ENCODE measurements around the gene TENM3.

The TENM3 gene

DNA sequence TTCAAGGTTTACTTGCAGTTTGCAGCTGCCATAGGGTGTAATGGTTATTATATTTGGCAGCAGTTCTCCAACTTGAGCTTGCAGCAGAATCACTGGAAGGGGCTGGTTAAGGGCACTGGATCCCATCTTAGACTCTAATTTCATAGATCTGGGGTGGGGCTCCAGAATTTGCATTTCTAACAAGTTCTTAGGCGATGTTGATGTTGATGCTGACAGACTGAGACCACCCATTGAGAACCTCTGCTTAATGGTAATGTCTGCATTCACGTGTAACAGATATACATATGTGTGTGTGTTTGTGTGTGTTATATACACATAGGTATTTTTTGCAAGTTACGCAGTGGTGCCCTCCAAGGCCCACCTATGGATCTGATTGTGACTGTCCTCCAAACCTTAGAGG lies 13.8 kb downstream of the TENM3 start:
- Histone ChIP-seq H3K4me2 (ENCODE audit: low read depth, low read length, poor library complexity, severe bottlenecking) (no peak overlapping the region), H3K79me2 (ENCODE audit: insufficient read depth, low read length) (no peaks in the 10 kb centered on the region), H3K9me3 (ENCODE audit: insufficient read depth, low read length) (no peaks in the 10 kb centered on the region), H3K27ac (ENCODE audit: low read depth, low read length) (no peak overlapping the region), H3K27me3 (ENCODE audit: low read length) (no peaks in the 10 kb centered on the region), H3F3A (ENCODE audit: insufficient read depth) (no peaks in the 10 kb centered on the region), H3K36me3 (ENCODE audit: low read length) (no peaks in the 10 kb centered on the region), H4K20me1 (ENCODE audit: low read depth, low read length) (no peaks in the 10 kb centered on the region), H3K4me3 (ENCODE audit: insufficient read depth, low read length, poor library complexity, severe bottlenecking) (no peak overlapping the region), H3K9ac (ENCODE audit: low read length) (no peak overlapping the region), H2AFZ (ENCODE audit: low read depth, low read length, severe bottlenecking) (no peak overlapping the region), H3K9me2 (replicated peaks; ENCODE audit: insufficient read depth, low read length) (no peaks in the 10 kb centered on the region)
- TF ChIP-seq, protein P1, sequence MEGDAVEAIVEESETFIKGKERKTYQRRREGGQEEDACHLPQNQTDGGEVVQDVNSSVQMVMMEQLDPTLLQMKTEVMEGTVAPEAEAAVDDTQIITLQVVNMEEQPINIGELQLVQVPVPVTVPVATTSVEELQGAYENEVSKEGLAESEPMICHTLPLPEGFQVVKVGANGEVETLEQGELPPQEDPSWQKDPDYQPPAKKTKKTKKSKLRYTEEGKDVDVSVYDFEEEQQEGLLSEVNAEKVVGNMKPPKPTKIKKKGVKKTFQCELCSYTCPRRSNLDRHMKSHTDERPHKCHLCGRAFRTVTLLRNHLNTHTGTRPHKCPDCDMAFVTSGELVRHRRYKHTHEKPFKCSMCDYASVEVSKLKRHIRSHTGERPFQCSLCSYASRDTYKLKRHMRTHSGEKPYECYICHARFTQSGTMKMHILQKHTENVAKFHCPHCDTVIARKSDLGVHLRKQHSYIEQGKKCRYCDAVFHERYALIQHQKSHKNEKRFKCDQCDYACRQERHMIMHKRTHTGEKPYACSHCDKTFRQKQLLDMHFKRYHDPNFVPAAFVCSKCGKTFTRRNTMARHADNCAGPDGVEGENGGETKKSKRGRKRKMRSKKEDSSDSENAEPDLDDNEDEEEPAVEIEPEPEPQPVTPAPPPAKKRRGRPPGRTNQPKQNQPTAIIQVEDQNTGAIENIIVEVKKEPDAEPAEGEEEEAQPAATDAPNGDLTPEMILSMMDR (IDR thresholded peaks at IDR 0.05; ENCODE audit: insufficient read depth, low read length, poor library complexity, severe bottlenecking) = no peak

GRCh38 chr4:182257503-182257902 lies 14.3 kb downstream of the TENM3 start:
- H3K4me3 ChIP-seq (ENCODE audit: insufficient read depth, low read length, poor library complexity, severe bottlenecking) = no peak overlapping the region
- H3K9me2 ChIP-seq (replicated peaks; ENCODE audit: insufficient read depth, low read length) = no peaks in the 10 kb centered on the region
- H3F3A ChIP-seq (ENCODE audit: insufficient read depth) = no peaks in the 10 kb centered on the region
- no peaks in the 10 kb centered on the region for H3K79me2 ChIP-seq (ENCODE audit: insufficient read depth, low read length)
- no peak overlapping the region for H3K9ac ChIP-seq (ENCODE audit: low read length)
- no peaks in the 10 kb centered on the region for H3K27me3 ChIP-seq (ENCODE audit: low read length)
- no peaks in the 10 kb centered on the region for H4K20me1 ChIP-seq (ENCODE audit: low read depth, low read length)
- no peak for TF ChIP-seq EZH2phosphoT487 (conservative IDR thresholded peaks at IDR 0.05; ENCODE audit: low read length)
- TF ChIP-seq, protein P1 (IDR thresholded peaks at IDR 0.05; ENCODE audit: insufficient read depth, low read length, poor library complexity, severe bottlenecking) = no peak
- no peaks in the 10 kb centered on the region for H3K36me3 ChIP-seq (ENCODE audit: low read length)
- no peaks in the 10 kb centered on the region for H3K9me3 ChIP-seq (ENCODE audit: insufficient read depth, low read length)
- no peak overlapping the region for H3K4me2 ChIP-seq (ENCODE audit: low read depth, low read length, poor library complexity, severe bottlenecking)
- H3K27ac ChIP-seq (ENCODE audit: low read depth, low read length) = no peak overlapping the region
- H2AFZ ChIP-seq (ENCODE audit: low read depth, low read length, severe bottlenecking) = no peak overlapping the region

DNA sequence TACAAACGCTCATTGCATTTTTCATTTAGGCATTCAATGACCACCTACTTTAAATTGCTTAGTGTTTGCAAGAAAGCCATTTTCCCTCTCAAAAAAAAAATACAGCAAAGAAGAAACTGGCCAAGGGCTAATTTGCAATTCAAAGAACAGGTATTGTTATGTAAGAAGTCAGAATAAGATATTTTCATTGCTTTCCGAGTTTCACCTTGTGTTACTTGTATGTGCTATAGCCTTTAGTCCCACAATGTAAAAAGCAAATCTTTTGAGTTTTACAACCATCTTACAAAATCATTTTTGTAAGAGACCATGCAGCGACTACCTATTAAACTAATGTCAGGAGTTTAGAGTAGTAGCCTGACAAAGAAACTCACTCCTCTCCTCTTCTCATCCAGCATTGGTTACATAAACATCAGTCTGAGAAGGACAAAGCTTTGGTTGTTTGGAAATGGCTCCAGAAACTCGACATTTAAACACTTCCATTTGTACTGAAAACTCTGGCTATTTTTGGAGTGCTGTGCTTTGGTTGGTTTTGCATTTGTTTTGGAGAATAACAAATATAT lies 15.3 kb downstream of the TENM3 start:
- TF ChIP-seq, protein P1 (IDR thresholded peaks at IDR 0.05; ENCODE audit: insufficient read depth, low read length, poor library complexity, severe bottlenecking) = no peak
- no peak for TF ChIP-seq EZH2phosphoT487 (conservative IDR thresholded peaks at IDR 0.05; ENCODE audit: low read length)
- H3K4me3 ChIP-seq (ENCODE audit: insufficient read depth, low read length, poor library complexity, severe bottlenecking) = no peak overlapping the region

More for the DNA sequence above, 15.3 kb downstream of the TENM3 start:
- Histone ChIP-seq H3K9ac (ENCODE audit: low read length) (no peak overlapping the region), H3K27me3 (ENCODE audit: low read length) (no peaks in the 10 kb centered on the region), H3K79me2 (ENCODE audit: insufficient read depth, low read length) (no peaks in the 10 kb centered on the region), H3F3A (ENCODE audit: insufficient read depth) (no peaks in the 10 kb centered on the region), H3K4me2 (ENCODE audit: low read depth, low read length, poor library complexity, severe bottlenecking) (no peak overlapping the region), H3K9me2 (replicated peaks; ENCODE audit: insufficient read depth, low read length) (no peaks in the 10 kb centered on the region), H2AFZ (ENCODE audit: low read depth, low read length, severe bottlenecking) (no peak overlapping the region), H3K36me3 (ENCODE audit: low read length) (no peaks in the 10 kb centered on the region), H4K20me1 (ENCODE audit: low read depth, low read length) (no peaks in the 10 kb centered on the region), H3K27ac (ENCODE audit: low read depth, low read length) (no peak overlapping the region), H3K9me3 (ENCODE audit: insufficient read depth, low read length) (no peaks in the 10 kb centered on the region)
